SK-N-SH treated with all-trans-retinoic acid at 6 μM for 48 hours (cell line): ENCODE results near the gene ABHD12B.

Experiments used
- ATAC-seq: fragments of 200-7000 bp; cut with Tn5 transposase; 3 replicates; pipeline ENCODE4 v1.9.1; 2020; ENCODE audit warnings: mild to moderate bottlenecking, moderate library complexity
- ARNTL ChIP-seq: fragments of 450-650 bp; formaldehyde crosslinking; IDR thresholded peaks from 2 replicates; pipeline ENCODE4 v1.5.0; 2020; ENCODE audit warnings: low read depth, mild to moderate bottlenecking, moderate library complexity, borderline replicate concordance
- BACH2 ChIP-seq: fragments of 250-450 bp; sonication (Bioruptor Pico); IDR thresholded peaks from 2 replicates; pipeline ENCODE4 v1.9.0; 2021; ENCODE audit warnings: mild to moderate bottlenecking, borderline replicate concordance
- CSDC2 ChIP-seq: fragments of 250-450 bp; sonication (Bioruptor Pico); IDR thresholded peaks from 2 replicates; pipeline ENCODE4 v1.5.0; 2020; ENCODE audit warnings: mild to moderate bottlenecking, moderate library complexity
- ESRRG ChIP-seq: fragments of 250-450 bp; sonication (Bioruptor Pico); IDR thresholded peaks from 2 replicates; pipeline ENCODE4 v1.6.1; 2021; ENCODE audit warnings: mild to moderate bottlenecking
- GLIS3 ChIP-seq: fragments of 250-450 bp; sonication (Bioruptor Pico); IDR thresholded peaks from 2 replicates; pipeline ENCODE4 v1.5.0; 2020; ENCODE audit warnings: mild to moderate bottlenecking, moderate library complexity
- ISL1 ChIP-seq: fragments of 250-450 bp; sonication (Bioruptor Pico); IDR thresholded peaks from 2 replicates; pipeline ENCODE4 v2.1.2; 2022; ENCODE audit warnings: mild to moderate bottlenecking, moderate library complexity
- OSR1 ChIP-seq: fragments of 250-450 bp; sonication (Bioruptor Pico); IDR thresholded peaks from 2 replicates; pipeline ENCODE4 v1.8.0; 2022; ENCODE audit warnings: moderate library complexity, mild to moderate bottlenecking, inconsistent platforms
- SNAI2 ChIP-seq: fragments of 250-450 bp; sonication (Bioruptor Pico); IDR thresholded peaks from 2 replicates; pipeline ENCODE4 v1.5.0; 2020; ENCODE audit warnings: mild to moderate bottlenecking, moderate library complexity
- TCF4 ChIP-seq: fragments of 250-450 bp; sonication (Bioruptor Pico); IDR thresholded peaks from 2 replicates; pipeline ENCODE4 v1.8.0; 2021; ENCODE audit warnings: mild to moderate bottlenecking, moderate library complexity, borderline replicate concordance
- TOX ChIP-seq: fragments of 250-450 bp; sonication (Bioruptor Pico); IDR thresholded peaks from 2 replicates; pipeline ENCODE4 v1.8.0; 2021; ENCODE audit warnings: mild to moderate bottlenecking, moderate library complexity, borderline replicate concordance
- ZFP3 ChIP-seq: fragments of 250-450 bp; sonication (Bioruptor Pico); IDR thresholded peaks from 2 replicates; pipeline ENCODE4 v1.5.0; 2020; ENCODE audit warnings: mild to moderate bottlenecking, moderate library complexity
- ZFP30 ChIP-seq: fragments of 450-650 bp; formaldehyde crosslinking; IDR thresholded peaks from 2 replicates; pipeline ENCODE4 v1.5.0; 2022; ENCODE audit warnings: mild to moderate bottlenecking, moderate library complexity
- ZNF565 ChIP-seq: fragments of 450-650 bp; formaldehyde crosslinking; conservative IDR thresholded peaks from 2 replicates; pipeline ENCODE4 v1.5.0; 2020; ENCODE audit warnings: low read depth, mild to moderate bottlenecking, moderate library complexity
- ZNF70 ChIP-seq: fragments of 450-650 bp; formaldehyde crosslinking; IDR thresholded peaks from 2 replicates; pipeline ENCODE4 v1.5.0; 2020; ENCODE audit warnings: mild to moderate bottlenecking, moderate library complexity
- ZNF8 ChIP-seq: fragments of 450-650 bp; formaldehyde crosslinking; IDR thresholded peaks from 2 replicates; pipeline ENCODE4 v1.5.0; 2020; ENCODE audit warnings: mild to moderate bottlenecking, moderate library complexity
- TF ChIP-seq, protein P1 (sequence below): fragments of 250-450 bp; sonication (Bioruptor Pico); IDR thresholded peaks from 2 replicates; pipeline ENCODE4 v1.5.1; 2020; ENCODE audit warnings: low read depth, mild to moderate bottlenecking, moderate library complexity
- TF ChIP-seq, protein P2 (sequence below): fragments of 250-450 bp; sonication (Bioruptor Pico); IDR thresholded peaks from 2 replicates; pipeline ENCODE4 v1.8.0; 2021; ENCODE audit warnings: low read depth, mild to moderate bottlenecking, moderate library complexity, borderline replicate concordance
- TF ChIP-seq, protein P3 (sequence below): fragments of 250-450 bp; sonication (Bioruptor Pico); IDR thresholded peaks from 2 replicates; pipeline ENCODE4 v1.8.0; 2020; ENCODE audit warnings: mild to moderate bottlenecking, moderate library complexity, borderline replicate concordance
- TF ChIP-seq, protein P4 (sequence below): fragments of 250-450 bp; sonication (Bioruptor Pico); IDR thresholded peaks from 2 replicates; pipeline ENCODE4 v1.5.1; 2021; ENCODE audit warnings: mild to moderate bottlenecking, moderate library complexity

ABHD12B gene

DNA sequence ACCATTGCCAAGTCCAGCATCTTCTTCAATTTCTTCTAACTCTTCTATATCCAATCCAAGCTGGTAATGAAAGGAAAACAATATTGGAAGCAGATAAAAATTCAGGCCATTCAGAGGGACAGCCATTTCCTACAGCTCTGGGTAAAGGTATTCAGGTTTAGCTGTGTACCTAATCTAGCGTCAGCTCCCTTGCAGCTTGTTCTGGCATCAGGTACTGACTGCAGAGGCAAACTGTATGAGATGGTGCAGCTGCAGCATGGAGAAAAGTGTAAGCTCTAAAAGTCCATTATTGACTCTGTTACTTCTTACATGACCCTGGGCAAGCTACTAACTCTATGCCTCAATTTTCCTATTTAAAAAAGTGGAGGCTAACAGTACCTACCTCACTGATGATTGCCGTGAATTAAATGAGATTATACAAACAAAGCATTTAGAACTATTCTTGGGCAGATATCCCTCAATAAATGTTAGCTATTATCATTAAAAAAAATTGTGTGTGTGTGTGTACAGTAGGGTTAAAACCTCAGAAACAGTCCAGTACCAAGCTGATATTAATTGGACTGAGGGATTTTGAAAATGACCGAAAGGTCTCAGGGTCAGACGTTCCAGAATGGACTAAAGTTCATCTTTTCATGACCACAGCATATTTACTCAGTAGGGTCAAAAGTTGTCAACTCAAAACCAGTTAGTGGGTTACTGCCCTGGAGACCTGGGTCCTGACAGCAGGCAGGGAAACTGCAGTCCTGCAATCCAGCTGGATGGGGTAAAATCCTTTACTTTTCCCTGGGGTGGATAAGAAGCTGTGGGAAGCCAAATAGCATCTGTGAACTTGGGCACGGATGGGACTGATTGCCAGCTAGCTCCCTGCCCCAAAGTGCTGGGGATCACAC lies 63.5 kb downstream of the ABHD12B start:
- TF ChIP-seq ZFP30: no peak
- ATAC-seq: no peak

DNA sequence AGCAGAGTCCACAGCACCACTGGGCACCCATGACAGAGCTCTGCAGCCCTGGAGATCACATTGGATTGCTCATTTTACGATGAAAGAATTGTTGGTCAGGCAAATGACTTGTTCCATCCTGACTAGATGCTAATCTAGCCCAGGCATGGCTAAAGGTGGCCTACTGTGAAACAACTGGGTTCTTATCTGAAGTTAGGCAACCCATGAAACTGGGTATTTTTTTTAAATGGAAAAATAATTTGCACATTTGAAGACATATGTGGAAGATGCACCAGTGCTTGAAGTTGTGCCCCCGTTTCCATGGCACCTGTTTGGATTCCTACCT lies 64.1 kb downstream of the ABHD12B start:
- TF ChIP-seq, protein P1, sequence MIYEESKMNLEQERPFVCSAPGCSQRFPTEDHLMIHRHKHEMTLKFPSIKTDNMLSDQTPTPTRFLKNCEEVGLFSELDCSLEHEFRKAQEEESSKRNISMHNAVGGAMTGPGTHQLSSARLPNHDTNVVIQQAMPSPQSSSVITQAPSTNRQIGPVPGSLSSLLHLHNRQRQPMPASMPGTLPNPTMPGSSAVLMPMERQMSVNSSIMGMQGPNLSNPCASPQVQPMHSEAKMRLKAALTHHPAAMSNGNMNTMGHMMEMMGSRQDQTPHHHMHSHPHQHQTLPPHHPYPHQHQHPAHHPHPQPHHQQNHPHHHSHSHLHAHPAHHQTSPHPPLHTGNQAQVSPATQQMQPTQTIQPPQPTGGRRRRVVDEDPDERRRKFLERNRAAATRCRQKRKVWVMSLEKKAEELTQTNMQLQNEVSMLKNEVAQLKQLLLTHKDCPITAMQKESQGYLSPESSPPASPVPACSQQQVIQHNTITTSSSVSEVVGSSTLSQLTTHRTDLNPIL (CRISPR knock-in tag): no peak
- TF ChIP-seq, protein P2, sequence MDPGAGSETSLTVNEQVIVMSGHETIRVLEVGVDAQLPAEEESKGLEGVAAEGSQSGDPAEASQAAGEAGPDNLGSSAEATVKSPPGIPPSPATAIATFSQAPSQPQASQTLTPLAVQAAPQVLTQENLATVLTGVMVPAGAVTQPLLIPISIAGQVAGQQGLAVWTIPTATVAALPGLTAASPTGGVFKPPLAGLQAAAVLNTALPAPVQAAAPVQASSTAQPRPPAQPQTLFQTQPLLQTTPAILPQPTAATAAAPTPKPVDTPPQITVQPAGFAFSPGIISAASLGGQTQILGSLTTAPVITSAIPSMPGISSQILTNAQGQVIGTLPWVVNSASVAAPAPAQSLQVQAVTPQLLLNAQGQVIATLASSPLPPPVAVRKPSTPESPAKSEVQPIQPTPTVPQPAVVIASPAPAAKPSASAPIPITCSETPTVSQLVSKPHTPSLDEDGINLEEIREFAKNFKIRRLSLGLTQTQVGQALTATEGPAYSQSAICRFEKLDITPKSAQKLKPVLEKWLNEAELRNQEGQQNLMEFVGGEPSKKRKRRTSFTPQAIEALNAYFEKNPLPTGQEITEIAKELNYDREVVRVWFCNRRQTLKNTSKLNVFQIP (CRISPR knock-in tag): no peak
- TF ChIP-seq, all 23 proteins: peak for 0
- no peak for ATAC-seq

- TF ChIP-seq CSDC2: no peak
- TF ChIP-seq GLIS3: no peak
- no peak for TF ChIP-seq ISL1 (CRISPR knock-in tag)
- TF ChIP-seq ZNF565 (CRISPR knock-in tag): no peak
- no peak for TF ChIP-seq ZFP3 (CRISPR knock-in tag)
- TF ChIP-seq, protein P3, sequence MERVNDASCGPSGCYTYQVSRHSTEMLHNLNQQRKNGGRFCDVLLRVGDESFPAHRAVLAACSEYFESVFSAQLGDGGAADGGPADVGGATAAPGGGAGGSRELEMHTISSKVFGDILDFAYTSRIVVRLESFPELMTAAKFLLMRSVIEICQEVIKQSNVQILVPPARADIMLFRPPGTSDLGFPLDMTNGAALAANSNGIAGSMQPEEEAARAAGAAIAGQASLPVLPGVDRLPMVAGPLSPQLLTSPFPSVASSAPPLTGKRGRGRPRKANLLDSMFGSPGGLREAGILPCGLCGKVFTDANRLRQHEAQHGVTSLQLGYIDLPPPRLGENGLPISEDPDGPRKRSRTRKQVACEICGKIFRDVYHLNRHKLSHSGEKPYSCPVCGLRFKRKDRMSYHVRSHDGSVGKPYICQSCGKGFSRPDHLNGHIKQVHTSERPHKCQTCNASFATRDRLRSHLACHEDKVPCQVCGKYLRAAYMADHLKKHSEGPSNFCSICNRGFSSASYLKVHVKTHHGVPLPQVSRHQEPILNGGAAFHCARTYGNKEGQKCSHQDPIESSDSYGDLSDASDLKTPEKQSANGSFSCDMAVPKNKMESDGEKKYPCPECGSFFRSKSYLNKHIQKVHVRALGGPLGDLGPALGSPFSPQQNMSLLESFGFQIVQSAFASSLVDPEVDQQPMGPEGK: no peak
- no peak for TF ChIP-seq ZNF70 (CRISPR knock-in tag)
- TF ChIP-seq OSR1 (CRISPR knock-in tag): no peak
- TF ChIP-seq ARNTL (CRISPR knock-in tag): no peak
- TF ChIP-seq, protein P1 (CRISPR knock-in tag): no peak
- no peak for TF ChIP-seq TCF4 (CRISPR knock-in tag)
- no peak for TF ChIP-seq ZNF8 (CRISPR knock-in tag)
- no peak for TF ChIP-seq SNAI2 (CRISPR knock-in tag)
- ATAC-seq: no peak; the same call in 2 of the 3 replicates
Observed at GRCh38 chr14:50936882-50937281, 65.0 kb downstream of the ABHD12B start.

DNA sequence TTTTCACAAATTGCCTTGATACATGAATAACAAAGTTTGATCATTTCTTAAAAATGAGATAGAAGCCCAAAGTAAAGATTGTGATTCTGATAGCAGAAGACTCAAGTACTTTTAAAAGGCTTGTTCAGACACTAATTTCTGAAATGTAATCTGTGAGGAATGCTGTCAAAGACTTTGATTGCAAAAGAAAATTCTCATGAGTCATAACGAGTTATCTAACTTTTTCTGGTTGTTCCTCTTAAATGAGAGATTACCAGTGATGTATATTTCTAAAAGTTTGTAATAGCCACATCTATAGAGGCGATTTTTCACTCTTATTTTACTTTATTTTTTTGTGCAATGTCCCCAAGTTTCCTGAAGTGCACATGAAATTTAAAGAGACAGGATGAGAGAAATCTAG lies 65.5 kb downstream of the ABHD12B start:
- peak; percentile 94 for TF ChIP-seq ISL1 (CRISPR knock-in tag)
- no peak for TF ChIP-seq ZFP30
- peak; percentile 42; the same call in 2 of the 3 replicates for ATAC-seq

DNA sequence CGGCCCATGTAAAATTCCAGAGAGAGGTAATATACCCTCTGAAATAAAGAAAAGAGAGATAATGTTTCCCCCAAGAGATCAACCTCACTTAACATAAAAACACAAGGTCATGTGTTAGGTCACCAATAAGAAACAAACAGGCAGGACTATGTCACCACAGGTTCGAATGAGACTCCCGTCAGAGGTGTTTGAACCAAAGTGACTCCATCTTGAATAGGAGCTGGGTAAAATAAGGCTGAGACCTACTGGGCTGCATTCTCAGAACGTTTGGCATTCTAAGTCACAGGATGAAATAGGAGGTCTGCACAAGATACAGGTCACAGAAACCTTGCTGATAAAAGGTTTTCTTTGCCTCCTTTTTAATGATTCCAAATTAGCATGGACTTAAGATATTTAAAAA lies 65.9 kb downstream of the ABHD12B start:
- TF ChIP-seq GLIS3: no peak; the same call in 1 of the 2 replicates
- TF ChIP-seq OSR1 (CRISPR knock-in tag): peak; percentile 73; the same call in 1 of the 2 replicates
- no peak for TF ChIP-seq ESRRG (CRISPR knock-in tag)
- TF ChIP-seq ZFP3 (CRISPR knock-in tag): peak; percentile 77
- no peak for TF ChIP-seq ZNF70 (CRISPR knock-in tag)
- TF ChIP-seq, protein P3: no peak
- peak; percentile 85; the same call in 1 of the 2 replicates for TF ChIP-seq SNAI2 (CRISPR knock-in tag)
- TF ChIP-seq, protein P4, sequence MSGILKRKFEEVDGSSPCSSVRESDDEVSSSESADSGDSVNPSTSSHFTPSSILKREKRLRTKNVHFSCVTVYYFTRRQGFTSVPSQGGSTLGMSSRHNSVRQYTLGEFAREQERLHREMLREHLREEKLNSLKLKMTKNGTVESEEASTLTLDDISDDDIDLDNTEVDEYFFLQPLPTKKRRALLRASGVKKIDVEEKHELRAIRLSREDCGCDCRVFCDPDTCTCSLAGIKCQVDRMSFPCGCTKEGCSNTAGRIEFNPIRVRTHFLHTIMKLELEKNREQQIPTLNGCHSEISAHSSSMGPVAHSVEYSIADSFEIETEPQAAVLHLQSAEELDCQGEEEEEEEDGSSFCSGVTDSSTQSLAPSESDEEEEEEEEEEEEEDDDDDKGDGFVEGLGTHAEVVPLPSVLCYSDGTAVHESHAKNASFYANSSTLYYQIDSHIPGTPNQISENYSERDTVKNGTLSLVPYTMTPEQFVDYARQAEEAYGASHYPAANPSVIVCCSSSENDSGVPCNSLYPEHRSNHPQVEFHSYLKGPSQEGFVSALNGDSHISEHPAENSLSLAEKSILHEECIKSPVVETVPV (CRISPR knock-in tag): no peak
- TF ChIP-seq TOX (CRISPR knock-in tag): no peak
- TF ChIP-seq TCF4 (CRISPR knock-in tag): no peak
- TF ChIP-seq BACH2 (CRISPR knock-in tag): no peak
- TF ChIP-seq CSDC2: peak; percentile 95
- ATAC-seq: no peak
